H9 (cell line): ENCODE data around the gene TRAPPC2L. TPM values are rescaled to one million over a fixed set of nuclear protein-coding genes. Genes with fewer than 3 reads are reported as not detected.

Source experiments
- DNase-seq: peaks from one replicate; pipeline ENCODE4 v3.0.0-alpha.2; 2017
- H2AFZ ChIP-seq: one replicate; pipeline ENCODE4 v1.6.1; 2013; ENCODE audit warnings: mild to moderate bottlenecking, low read length, control low read depth, moderate library complexity
- H2AK5ac ChIP-seq: 2 replicates; pipeline ENCODE4 v1.6.1; 2013; ENCODE audit warnings: low read length, control low read depth, mixed read lengths; ENCODE audit not compliant: insufficient read length
- H2BK120ac ChIP-seq: one replicate; pipeline ENCODE4 v1.6.1; 2013; ENCODE audit warnings: low read depth, mild to moderate bottlenecking, low read length, control low read depth, inconsistent platforms; ENCODE audit not compliant: poor library complexity, severe bottlenecking
- H2BK12ac ChIP-seq: 2 replicates; pipeline ENCODE4 v1.6.1; 2013; ENCODE audit warnings: low read length, control low read depth, mixed read lengths, low read depth; ENCODE audit not compliant: insufficient read length
- H2BK15ac ChIP-seq: 2 replicates; pipeline ENCODE4 v1.6.1; 2013; ENCODE audit warnings: low read depth, low read length, control low read depth
- H2BK20ac ChIP-seq: one replicate; pipeline ENCODE4 v1.6.1; 2013; ENCODE audit warnings: low read depth, mild to moderate bottlenecking, low read length, control low read depth, inconsistent platforms; ENCODE audit not compliant: poor library complexity, severe bottlenecking
- H2BK5ac ChIP-seq: 2 replicates; pipeline ENCODE4 v1.6.1; 2013; ENCODE audit warnings: low read length, control low read depth, mixed read lengths; ENCODE audit not compliant: insufficient read length
- H3K14ac ChIP-seq: 2 replicates; pipeline ENCODE4 v1.6.1; 2013; ENCODE audit warnings: low read length, control low read depth; ENCODE audit not compliant: insufficient read depth
- H3K18ac ChIP-seq: 2 replicates; pipeline ENCODE4 v1.6.1; 2013; ENCODE audit warnings: low read depth, mild to moderate bottlenecking, mixed read lengths, low read length, control low read depth; ENCODE audit not compliant: insufficient read length
- H3K23ac ChIP-seq: 2 replicates; pipeline ENCODE4 v1.6.1; 2013; ENCODE audit warnings: low read length, control low read depth, mixed read lengths, low read depth; ENCODE audit not compliant: insufficient read length
- H3K23me2 ChIP-seq: 2 replicates; pipeline ENCODE4 v1.6.1; 2013; ENCODE audit warnings: low read depth, mild to moderate bottlenecking, mixed read lengths, low read length, control low read depth; ENCODE audit not compliant: insufficient read length, poor library complexity, severe bottlenecking
- H3K27ac ChIP-seq: 2 replicates; pipeline ENCODE4 v1.5.1; 2013; ENCODE audit warnings: low read length, control low read depth, mixed read lengths, low read depth; ENCODE audit not compliant: insufficient read length
- H3K27me3 ChIP-seq: 2 replicates; pipeline ENCODE4 v1.6.1; 2013; ENCODE audit warnings: low read length, control low read depth, inconsistent platforms; ENCODE audit not compliant: insufficient read depth
- H3K4ac ChIP-seq: 2 replicates; pipeline ENCODE4 v1.6.1; 2013; ENCODE audit warnings: low read depth, mild to moderate bottlenecking, control low read depth, inconsistent platforms, low read length, moderate library complexity
- H3K4me1 ChIP-seq: 2 replicates; pipeline ENCODE4 v1.6.1; 2013; ENCODE audit warnings: low read length, control low read depth, inconsistent platforms; ENCODE audit not compliant: insufficient read depth
- H3K4me2 ChIP-seq: 2 replicates; pipeline ENCODE4 v1.6.1; 2013; ENCODE audit warnings: low read length, control low read depth, mixed read lengths; ENCODE audit not compliant: insufficient read length, insufficient read depth
- H3K56ac ChIP-seq: 2 replicates; pipeline ENCODE4 v1.6.1; 2013; ENCODE audit warnings: low read depth, mild to moderate bottlenecking, mixed read lengths, low read length, control low read depth; ENCODE audit not compliant: insufficient read length
- H3K79me1 ChIP-seq: 2 replicates; pipeline ENCODE4 v1.6.1; 2013; ENCODE audit warnings: low read depth, mild to moderate bottlenecking, moderate library complexity, low read length, control low read depth, inconsistent platforms; ENCODE audit not compliant: insufficient read depth, poor library complexity, severe bottlenecking
- H3K79me2 ChIP-seq: 2 replicates; pipeline ENCODE4 v1.6.1; 2013; ENCODE audit warnings: low read length, control low read depth, inconsistent platforms; ENCODE audit not compliant: insufficient read depth
- H3K9ac ChIP-seq: 2 replicates; pipeline ENCODE4 v1.6.1; 2013; ENCODE audit warnings: low read length, control low read depth, mixed read lengths; ENCODE audit not compliant: insufficient read length; ENCODE audit errors: extremely low read depth
- H3K9me3 ChIP-seq: one replicate; pipeline ENCODE4 v1.6.1; 2013; ENCODE audit warnings: low read depth, low read length, inconsistent platforms; ENCODE audit not compliant: control insufficient read depth
- H3T11ph ChIP-seq: one replicate; pipeline ENCODE4 v1.6.1; 2013; ENCODE audit warnings: mild to moderate bottlenecking, low read length, control low read depth, inconsistent platforms
- H4K20me1 ChIP-seq: one replicate; pipeline ENCODE4 v1.6.1; 2013; ENCODE audit not compliant: control insufficient read depth, insufficient read length, insufficient read depth
- H4K5ac ChIP-seq: 2 replicates; pipeline ENCODE4 v1.6.1; 2013; ENCODE audit warnings: low read depth, mild to moderate bottlenecking, mixed read lengths, low read length, control low read depth; ENCODE audit not compliant: insufficient read length
- H4K8ac ChIP-seq: replicated peaks from 2 replicates; pipeline ENCODE4 v1.6.1; 2013; ENCODE audit warnings: low read length, control low read depth, mixed read lengths, low read depth; ENCODE audit not compliant: insufficient read length
- H4K91ac ChIP-seq: 2 replicates; pipeline ENCODE4 v1.6.1; 2013; ENCODE audit warnings: low read depth, mild to moderate bottlenecking, moderate library complexity, mixed read lengths, low read length, control low read depth; ENCODE audit not compliant: insufficient read length
- H3K27ac Mint-ChIP-seq, 3 experiments: 2 replicates in 2 of 3; 3 replicates in 1 of 3; pipeline ENCODE4 v1.8.0; 2020 to 2021; ENCODE audit warnings: mixed read lengths in 3 of 3, mild to moderate bottlenecking in 1 of 3, moderate library complexity in 1 of 3
- H3K27me3 Mint-ChIP-seq: 2 replicates; pipeline ENCODE4 v1.8.0; 2021; ENCODE audit warnings: low read depth, mild to moderate bottlenecking, moderate library complexity, mixed read lengths
- H3K36me3 Mint-ChIP-seq, 3 experiments: 2 replicates in 2 of 3; 3 replicates in 1 of 3; pipeline ENCODE4 v1.8.0; 2020 to 2021; ENCODE audit warnings: low read depth in 3 of 3, mixed read lengths in 3 of 3; ENCODE audit not compliant: insufficient read depth in 1 of 3
- H3K4me1 Mint-ChIP-seq, 2 experiments: 2 replicates each; pipeline ENCODE4 v1.8.0; 2020; ENCODE audit warnings: mixed read lengths in 2 of 2
- H3K4me3 Mint-ChIP-seq, 2 experiments: 2 replicates in 1 of 2; 3 replicates in 1 of 2; pipeline ENCODE4 v1.8.0; 2020 to 2021; ENCODE audit warnings: mild to moderate bottlenecking in 2 of 2, mixed read lengths in 2 of 2, moderate library complexity in 1 of 2
- H3K9me3 Mint-ChIP-seq, 2 experiments: 2 replicates in 1 of 2; 3 replicates in 1 of 2; pipeline ENCODE4 v1.8.0; 2020; ENCODE audit warnings: mild to moderate bottlenecking in 2 of 2, mixed read lengths in 2 of 2, moderate library complexity in 1 of 2
- WGBS: extraction: QIAGEN DNeasy Blood & Tissue Kit; methylation state at CpG from one replicate; pipeline ENCODE4 v1.1.7; 2013; ENCODE audit warnings: missing lambda C conversion rate, low lambda C conversion rate, mixed read lengths; ENCODE audit not compliant: insufficient read length; ENCODE audit errors: extremely low coverage; 5-methylcytosine and 5-hydroxymethylcytosine counted together
- total RNA-seq: library from RNA; stranded (reverse); gene quantifications from 2 replicates; pipeline ENCODE4 v1.2.1, GENCODE V29; 2021
- TF ChIP-seq, protein P1 (sequence below): fragments of 200-600 bp; sonication (generic); conservative IDR thresholded peaks from 3 replicates; pipeline ENCODE4 v1.8.0; 2021; ENCODE audit warnings: antibody characterized with exemption, mild to moderate bottlenecking

Gene TRAPPC2L
- total RNA-seq, 1 experiment from 2014 or later = 90.3 TPM

DNA sequence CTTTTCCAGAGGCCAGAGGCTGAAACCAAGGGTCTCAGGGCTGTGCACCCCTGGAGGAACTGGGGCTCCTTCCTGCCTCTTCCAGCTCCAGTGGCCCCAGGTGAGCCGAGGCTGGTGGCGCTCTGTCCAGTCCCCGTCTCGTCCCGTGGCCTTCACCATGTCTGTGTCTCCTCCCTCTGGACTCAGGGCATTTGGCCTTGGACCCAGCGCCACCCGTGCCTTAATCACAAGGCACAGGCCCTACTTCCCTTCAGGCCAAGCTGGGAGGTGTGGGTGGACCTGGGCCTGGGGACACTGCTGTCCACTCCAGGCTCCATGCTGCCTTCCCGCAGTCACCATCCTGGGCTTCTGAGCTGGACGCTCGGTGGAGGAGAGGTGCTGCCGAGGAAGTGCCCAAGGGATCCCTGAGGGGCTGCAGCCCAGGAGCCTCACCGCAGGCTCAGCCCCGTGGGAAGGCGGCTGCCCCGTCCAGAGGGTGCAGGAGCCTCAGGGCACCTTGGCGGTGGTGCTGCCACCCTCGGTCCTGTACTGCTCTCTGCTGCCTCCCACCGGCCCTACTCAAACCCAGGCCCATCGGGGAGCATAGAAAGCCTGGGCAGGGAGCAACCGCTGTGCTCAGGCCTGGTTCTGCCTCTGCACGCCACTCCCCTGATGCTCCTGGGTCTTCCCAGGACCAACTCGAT lies 35.6 kb upstream of the TRAPPC2L start:
- Histone ChIP-seq H3K27ac (no peak overlapping the region), H3K56ac (no peak overlapping the region), H2BK15ac (no peak overlapping the region), H2AFZ (no peak overlapping the region), H3K4me1 (no peaks in the 10 kb centered on the region), H2AK5ac (no peak overlapping the region), H4K5ac (no peak overlapping the region), H3K4ac (no peak overlapping the region), H3K23ac (no peak overlapping the region), H4K20me1 (no peaks in the 10 kb centered on the region), H3K9me3 (no peaks in the 10 kb centered on the region), H2BK5ac (no peak overlapping the region), H3K4me2 (no peak overlapping the region), H2BK12ac (no peak overlapping the region), H4K8ac (no peak overlapping the region), H3K79me1 (no peaks in the 10 kb centered on the region), H3K14ac (no peak overlapping the region), H3K79me2 (no peaks in the 10 kb centered on the region), H4K91ac (no peak overlapping the region), H2BK20ac (no peak overlapping the region), H3K23me2 (no peaks in the 10 kb centered on the region), H3T11ph (no peak overlapping the region), H2BK120ac (no peak overlapping the region), H3K18ac (no peak overlapping the region), H3K27me3 (no peaks in the 10 kb centered on the region), H3K9ac (no peak overlapping the region)
- no peaks in the 10 kb centered on the region for H3K9me3 Mint-ChIP-seq
- H3K27me3 Mint-ChIP-seq = no peaks in the 10 kb centered on the region
- WGBS = no CpG with 5 or more reads among the region's 22 CpGs
- TF ChIP-seq, protein P1, sequence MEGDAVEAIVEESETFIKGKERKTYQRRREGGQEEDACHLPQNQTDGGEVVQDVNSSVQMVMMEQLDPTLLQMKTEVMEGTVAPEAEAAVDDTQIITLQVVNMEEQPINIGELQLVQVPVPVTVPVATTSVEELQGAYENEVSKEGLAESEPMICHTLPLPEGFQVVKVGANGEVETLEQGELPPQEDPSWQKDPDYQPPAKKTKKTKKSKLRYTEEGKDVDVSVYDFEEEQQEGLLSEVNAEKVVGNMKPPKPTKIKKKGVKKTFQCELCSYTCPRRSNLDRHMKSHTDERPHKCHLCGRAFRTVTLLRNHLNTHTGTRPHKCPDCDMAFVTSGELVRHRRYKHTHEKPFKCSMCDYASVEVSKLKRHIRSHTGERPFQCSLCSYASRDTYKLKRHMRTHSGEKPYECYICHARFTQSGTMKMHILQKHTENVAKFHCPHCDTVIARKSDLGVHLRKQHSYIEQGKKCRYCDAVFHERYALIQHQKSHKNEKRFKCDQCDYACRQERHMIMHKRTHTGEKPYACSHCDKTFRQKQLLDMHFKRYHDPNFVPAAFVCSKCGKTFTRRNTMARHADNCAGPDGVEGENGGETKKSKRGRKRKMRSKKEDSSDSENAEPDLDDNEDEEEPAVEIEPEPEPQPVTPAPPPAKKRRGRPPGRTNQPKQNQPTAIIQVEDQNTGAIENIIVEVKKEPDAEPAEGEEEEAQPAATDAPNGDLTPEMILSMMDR = peak; percentile 31; the same call in 2 of the 3 replicates
- H3K36me3 Mint-ChIP-seq = peaks cover 1 to 8% (median 6%) of the 10 kb centered on the region in 3 experiments; a peak in 3 of 7 replicates
- H3K27ac Mint-ChIP-seq = no peak overlapping the region
- no peak overlapping the region for H3K4me3 Mint-ChIP-seq
- DNase-seq = no peak
- no peaks in the 10 kb centered on the region for H3K4me1 Mint-ChIP-seq
